NCI-H2196 (cell line): ENCODE results near the gene SLC35D3.
"Not testable (repeated sequence)": the region's sequence is repeated elsewhere in the genome, so short reads cannot be mapped to it uniquely, and the experiment has no call there.

Source experiments
- DNase-seq: peaks from one replicate; lab custom pipeline; 2025; ENCODE audit not compliant: unreplicated experiment; lab: John Stamatoyannopoulos, UW

SLC35D3 gene

GRCh38 chr6:136921936-136922684 lies at the start of gene SLC35D3:
TSS of gene SLC35D3 (plus strand) at chr6:136922301. CDS start at chr6:136922429, 128 bp downstream.
- DNase-seq, result peak; percentile 47

GRCh38 chr6:136873748-136874147 lies 48.4 kb upstream of the SLC35D3 start:
- peak; percentile 11 for DNase-seq

- DNase-seq, result not testable (repeated sequence)
These were observed 45.6 kb upstream of the SLC35D3 start for GRCh38 chr6:136876469-136876868.

- DNase-seq, result no peak
These were observed 41.2 kb upstream of the SLC35D3 start for GRCh38 chr6:136880748-136881460.

GRCh38 chr6:136886091-136886490 lies 36.0 kb upstream of the SLC35D3 start:
- DNase-seq, result no peak

- DNase-seq, result no peak
These were observed 34.1 kb upstream of the SLC35D3 start for GRCh38 chr6:136887953-136888352.

GRCh38 chr6:136889271-136890193 lies 32.6 kb upstream of the SLC35D3 start:
- no peak for DNase-seq

GRCh38 chr6:136890194-136890839 lies 31.8 kb upstream of the SLC35D3 start:
- DNase-seq, result no peak

- DNase-seq, result no peak
These were observed 31.1 kb upstream of the SLC35D3 start for GRCh38 chr6:136890986-136891385.

GRCh38 chr6:136893187-136893586 lies 28.9 kb upstream of the SLC35D3 start:
- no peak for DNase-seq

GRCh38 chr6:136895901-136896300 lies 26.2 kb upstream of the SLC35D3 start:
- DNase-seq, result no peak

- no peak for DNase-seq
These were observed 25.0 kb upstream of the SLC35D3 start for GRCh38 chr6:136897071-136897470.

- DNase-seq, result no peak
These were observed 20.8 kb upstream of the SLC35D3 start for GRCh38 chr6:136901212-136901784.

- DNase-seq, result not testable (repeated sequence)
These were observed 17.6 kb upstream of the SLC35D3 start for GRCh38 chr6:136904477-136904876.

GRCh38 chr6:136914947-136915346 lies 7.2 kb upstream of the SLC35D3 start:
- no peak for DNase-seq

GRCh38 chr6:136918706-136919105 lies 3.4 kb upstream of the SLC35D3 start:
- no peak for DNase-seq

- no peak for DNase-seq
These were observed 1.9 kb upstream of the SLC35D3 start for GRCh38 chr6:136920216-136920615.

GRCh38 chr6:136920671-136921380 lies 1.3 kb upstream of the SLC35D3 start:
- peak; percentile 37 for DNase-seq

- peak; percentile 43 for DNase-seq
These were observed 643 bp upstream of the SLC35D3 start for GRCh38 chr6:136921381-136921935.

- DNase-seq, result no peak
These were observed 545 bp downstream of the SLC35D3 start for GRCh38 chr6:136922685-136923006.
